HG02623 (cell line): ENCODE data around the gene VPREB3.

Experiments
- ATAC-seq: cut with Tn5 transposase; IDR thresholded peaks from one replicate; pipeline ENCODE4 v1.9.1; 2021; ENCODE audit warnings: moderate library complexity; ENCODE audit not compliant: unreplicated experiment

VPREB3 gene

DNA sequence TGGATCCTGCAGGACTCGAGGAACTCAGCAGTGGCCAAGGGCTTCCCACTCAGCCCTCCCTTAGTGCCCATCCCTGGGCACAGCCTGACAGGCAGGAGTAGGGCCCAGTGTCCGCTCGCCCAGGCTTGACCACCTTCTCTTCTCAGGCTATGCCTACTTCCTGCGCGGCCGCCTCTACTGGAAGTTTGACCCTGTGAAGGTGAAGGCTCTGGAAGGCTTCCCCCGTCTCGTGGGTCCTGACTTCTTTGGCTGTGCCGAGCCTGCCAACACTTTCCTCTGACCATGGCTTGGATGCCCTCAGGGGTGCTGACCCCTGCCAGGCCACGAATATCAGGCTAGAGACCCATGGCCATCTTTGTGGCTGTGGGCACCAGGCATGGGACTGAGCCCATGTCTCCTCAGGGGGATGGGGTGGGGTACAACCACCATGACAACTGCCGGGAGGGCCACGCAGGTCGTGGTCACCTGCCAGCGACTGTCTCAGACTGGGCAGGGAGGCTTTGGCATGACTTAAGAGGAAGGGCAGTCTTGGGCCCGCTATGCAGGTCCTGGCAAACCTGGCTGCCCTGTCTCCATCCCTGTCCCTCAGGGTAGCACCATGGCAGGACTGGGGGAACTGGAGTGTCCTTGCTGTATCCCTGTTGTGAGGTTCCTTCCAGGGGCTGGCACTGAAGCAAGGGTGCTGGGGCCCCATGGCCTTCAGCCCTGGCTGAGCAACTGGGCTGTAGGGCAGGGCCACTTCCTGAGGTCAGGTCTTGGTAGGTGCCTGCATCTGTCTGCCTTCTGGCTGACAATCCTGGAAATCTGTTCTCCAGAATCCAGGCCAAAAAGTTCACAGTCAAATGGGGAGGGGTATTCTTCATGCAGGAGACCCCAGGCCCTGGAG, 29.3 kb upstream of the VPREB3 start:
- no peak for ATAC-seq

- no peak for ATAC-seq
Observed at GRCh38 chr22:23782703-23783102, 28.5 kb upstream of the VPREB3 start.

DNA sequence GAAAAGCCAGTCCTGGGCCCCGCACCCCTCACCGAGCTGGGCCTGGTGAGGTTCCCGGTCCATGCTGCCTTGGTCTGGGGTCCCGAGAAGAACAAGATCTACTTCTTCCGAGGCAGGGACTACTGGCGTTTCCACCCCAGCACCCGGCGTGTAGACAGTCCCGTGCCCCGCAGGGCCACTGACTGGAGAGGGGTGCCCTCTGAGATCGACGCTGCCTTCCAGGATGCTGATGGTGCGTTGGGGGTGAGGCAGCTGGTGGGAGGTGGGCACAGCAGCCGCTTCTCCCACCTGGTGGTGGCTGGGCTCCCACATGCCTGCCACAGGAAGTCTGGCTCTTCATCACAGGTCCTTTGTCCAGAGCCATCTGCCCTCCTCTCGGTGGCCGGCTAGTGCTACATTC, 28.0 kb upstream of the VPREB3 start:
- no peak for ATAC-seq

GRCh38 chr22:23781511-23782183, 27.4 kb upstream of the VPREB3 start:
- no peak for ATAC-seq

DNA sequence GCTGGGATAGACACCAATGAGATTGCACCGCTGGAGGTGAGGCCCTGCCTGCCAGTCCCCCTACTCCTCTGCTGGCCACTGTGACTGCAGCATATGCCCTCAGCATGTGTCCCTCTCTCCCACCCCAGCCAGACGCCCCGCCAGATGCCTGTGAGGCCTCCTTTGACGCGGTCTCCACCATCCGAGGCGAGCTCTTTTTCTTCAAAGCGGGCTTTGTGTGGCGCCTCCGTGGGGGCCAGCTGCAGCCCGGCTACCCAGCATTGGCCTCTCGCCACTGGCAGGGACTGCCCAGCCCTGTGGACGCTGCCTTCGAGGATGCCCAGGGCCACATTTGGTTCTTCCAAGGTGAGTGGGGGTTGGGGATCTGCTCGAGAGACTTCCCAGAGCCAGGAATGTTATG, 26.8 kb upstream of the VPREB3 start:
- no peak for ATAC-seq

DNA sequence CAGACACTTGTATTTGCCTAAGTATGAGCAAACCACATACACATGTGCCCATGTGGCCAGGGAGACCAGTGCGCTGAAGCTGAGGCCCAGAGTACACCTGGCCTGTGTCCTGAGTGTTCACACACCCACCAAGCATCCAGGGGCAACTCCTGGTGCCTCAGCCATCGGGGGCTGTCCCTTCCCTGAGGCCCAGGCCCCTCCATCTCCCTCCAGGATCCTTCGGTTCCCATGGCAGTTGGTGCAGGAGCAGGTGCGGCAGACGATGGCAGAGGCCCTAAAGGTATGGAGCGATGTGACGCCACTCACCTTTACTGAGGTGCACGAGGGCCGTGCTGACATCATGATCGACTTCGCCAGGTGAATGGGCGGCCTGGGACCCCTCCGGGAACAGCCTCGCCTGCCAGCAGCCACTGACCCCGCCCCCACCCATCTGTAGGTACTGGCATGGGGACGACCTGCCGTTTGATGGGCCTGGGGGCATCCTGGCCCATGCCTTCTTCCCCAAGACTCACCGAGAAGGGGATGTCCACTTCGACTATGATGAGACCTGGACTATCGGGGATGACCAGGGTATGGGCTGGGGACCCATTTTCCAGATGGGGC, 26.0 kb upstream of the VPREB3 start:
- ATAC-seq: no peak

- ATAC-seq: no peak
Observed at GRCh38 chr22:23779731-23780130, 25.5 kb upstream of the VPREB3 start.

GRCh38 chr22:23779083-23779482, 24.9 kb upstream of the VPREB3 start:
- ATAC-seq: no peak

DNA sequence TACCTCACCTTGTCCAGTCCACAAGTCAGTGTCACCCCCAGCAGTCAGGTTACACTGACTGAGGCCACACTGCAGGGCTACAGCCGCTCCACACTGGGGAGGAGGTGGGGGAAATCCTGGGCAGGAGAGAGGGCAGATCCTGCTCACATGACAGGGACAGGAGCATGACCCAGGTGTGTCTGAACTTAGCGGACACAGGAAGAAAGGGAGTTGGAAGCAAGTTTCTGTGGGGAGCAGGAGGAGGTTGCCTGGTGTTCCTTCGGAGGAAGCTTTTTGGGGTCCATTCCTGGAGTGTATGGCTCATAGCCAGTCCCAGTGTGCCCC, 24.3 kb upstream of the VPREB3 start:
- no peak for ATAC-seq

DNA sequence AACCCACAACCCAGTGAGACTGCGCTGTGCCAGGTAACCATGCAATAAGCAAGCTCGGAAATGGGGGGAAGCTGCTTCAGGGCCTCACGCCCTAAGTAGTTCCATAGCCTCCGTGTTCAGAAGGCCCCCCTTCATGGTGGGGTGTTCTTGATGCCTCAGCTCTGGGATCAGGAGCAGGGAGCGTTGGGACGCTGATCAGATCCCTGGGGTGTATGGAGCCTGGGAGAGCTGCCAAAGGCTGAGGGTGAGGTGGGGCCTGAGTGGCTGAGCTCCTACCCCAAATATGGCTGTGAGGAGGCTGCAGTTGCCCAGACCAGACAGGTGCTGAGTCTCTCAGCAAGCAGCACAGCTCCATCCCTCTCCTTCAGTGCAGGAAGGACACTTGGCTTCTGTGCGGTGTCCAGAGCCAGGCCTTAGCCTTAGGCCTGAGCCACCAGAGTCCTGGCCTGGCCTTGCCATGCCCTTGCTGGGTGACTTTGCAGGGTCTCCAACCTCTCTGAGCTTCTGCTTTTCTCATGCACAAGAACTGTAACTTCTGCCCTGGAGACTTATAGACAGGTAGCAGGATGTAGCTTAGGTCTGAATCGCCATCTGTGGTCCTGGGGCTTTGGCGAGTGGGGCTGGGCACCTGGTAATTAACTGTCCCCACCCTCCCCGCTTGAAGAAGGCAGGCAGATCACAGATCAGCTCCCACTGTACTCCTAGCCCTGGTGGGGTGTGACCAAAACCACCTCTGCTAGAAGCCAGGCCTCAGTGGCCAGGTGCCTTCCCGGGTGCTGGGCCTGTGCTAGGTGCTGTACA, 23.8 kb upstream of the VPREB3 start:
- ATAC-seq: no peak

DNA sequence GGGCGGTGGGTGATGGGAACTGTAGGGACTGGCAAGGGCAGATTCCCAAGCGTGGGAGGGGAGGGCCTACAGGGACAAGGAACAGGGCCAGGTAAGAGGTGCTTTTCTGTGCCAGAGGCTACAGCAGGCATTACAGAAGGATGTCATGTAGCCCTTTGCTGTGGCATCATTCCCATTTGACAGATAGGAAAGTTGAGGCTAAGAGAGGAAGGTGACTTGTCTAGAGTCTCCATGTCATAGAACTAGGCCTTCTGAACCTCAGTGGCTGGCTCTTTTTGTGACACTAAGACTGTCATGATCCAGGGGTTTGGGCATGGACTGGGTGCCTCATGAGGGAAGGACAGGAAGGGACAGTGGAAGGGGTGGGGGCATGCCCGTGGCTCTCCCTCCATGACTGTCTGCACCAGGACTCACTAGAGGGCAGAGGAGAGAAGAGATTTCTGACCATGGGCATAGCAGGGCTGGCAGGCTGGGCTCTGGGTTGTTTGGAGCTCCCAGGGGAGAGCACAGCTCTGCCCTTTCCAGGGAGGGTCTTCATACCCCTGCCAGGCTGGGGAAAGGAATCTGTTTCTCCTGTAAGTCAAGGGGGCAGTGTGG, 21.7 kb upstream of the VPREB3 start:
- ATAC-seq: no peak

DNA sequence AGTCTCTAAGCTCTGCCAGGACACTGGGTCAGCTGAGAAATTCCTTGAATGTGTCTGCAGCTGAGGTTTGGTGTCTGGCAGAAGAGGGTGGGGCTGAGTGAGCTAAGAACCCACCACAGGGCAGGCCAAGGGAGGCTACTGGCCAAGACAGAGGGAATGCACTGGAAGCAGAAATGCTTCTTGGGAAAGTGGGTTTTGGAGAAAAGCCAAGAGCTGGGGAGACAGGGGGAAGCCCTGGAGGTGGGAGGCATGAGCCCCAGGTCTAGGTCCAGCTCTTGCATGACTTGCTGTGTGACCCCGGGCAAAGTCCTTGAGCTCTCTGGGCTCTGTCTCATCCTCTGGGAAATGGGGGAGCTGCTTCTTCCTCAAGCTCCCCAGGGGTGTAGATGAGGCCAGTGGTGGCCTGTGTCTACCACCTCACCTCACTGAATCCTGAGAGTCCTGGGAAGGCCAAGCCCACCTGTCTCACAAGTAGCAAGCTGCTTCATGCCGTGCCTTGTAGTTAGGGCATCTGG, 20.8 kb upstream of the VPREB3 start:
- ATAC-seq: no peak

- no peak for ATAC-seq
Observed at GRCh38 chr22:23774114-23774921, 20.1 kb upstream of the VPREB3 start.

DNA sequence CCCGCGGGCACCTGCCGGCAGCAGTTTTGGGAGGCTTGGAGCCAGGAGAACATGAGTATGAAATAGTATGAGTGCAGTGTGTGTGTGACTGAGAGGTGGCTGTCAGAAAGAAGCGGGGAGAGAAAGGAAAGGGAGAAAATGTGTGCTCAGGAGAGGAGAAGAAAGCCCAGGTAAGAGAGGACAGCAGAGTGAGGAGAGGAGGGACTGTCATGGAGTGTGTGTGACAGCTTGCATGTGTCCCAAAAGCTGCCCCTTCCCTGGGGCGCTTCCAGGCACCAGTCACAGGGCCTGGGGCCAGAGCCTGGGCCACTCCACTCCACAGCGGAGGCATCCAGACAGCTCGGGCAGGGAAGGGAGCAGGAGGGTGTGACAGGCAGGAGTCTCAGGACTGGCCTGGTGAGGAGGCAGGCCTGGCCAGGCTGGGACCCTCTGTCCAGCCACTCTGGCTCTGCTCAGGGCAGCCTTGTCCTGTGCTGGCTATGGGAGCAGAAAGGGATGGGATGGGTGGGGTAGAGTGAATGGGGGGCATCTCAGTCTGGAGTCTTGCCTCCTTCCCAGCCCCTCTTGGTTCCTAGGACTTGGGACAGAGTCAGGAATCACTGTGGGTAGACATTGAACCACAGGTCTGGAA, 19.4 kb upstream of the VPREB3 start:
- ATAC-seq: no peak

- ATAC-seq: no peak
Observed at GRCh38 chr22:23772649-23773473, 18.6 kb upstream of the VPREB3 start, which contains the start of gene MMP11. TSS of gene MMP11 (plus strand) at chr22:23772849. CDS start at chr22:23772871, 22 bp downstream.

DNA sequence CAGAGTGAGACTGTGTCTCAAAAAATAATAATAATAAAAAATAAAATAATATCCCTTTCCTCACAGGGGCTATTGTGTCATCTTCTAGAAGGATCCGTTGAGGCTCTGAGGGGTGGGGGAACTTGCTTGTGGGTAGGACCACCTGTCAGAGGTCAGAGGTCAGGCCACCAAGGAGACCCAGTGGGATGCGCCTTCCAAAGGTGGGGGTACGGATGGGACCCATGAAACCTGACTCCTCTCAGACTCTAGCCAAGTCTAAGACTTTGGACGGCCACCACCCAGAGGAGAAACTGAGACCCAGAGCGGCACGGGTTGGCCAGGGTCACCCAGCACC, 18.1 kb upstream of the VPREB3 start:
- no peak for ATAC-seq

- no peak for ATAC-seq
Observed at GRCh38 chr22:23769321-23769965, 15.2 kb upstream of the VPREB3 start.
